NB4 (cell line): Measurements from ENCODE around the gene CAMTA2.
A peak's percentile ranks its signal among the peaks of the same experiment; 100 is the strongest.
"Not testable (repeated sequence)": the region's sequence is repeated elsewhere in the genome, so short reads cannot be mapped to it uniquely, and the experiment has no call there.

Source experiments
- DNase-seq: peaks from one replicate; pipeline ENCODE4 v3.0.0; 2010; ENCODE audit warnings: low read depth
- H3K4me3 ChIP-seq: one replicate; pipeline ENCODE4 v1.5.1; 2011; ENCODE audit warnings: mild to moderate bottlenecking, low read depth, low read length, moderate library complexity
- MYC ChIP-seq: IDR thresholded peaks from 2 replicates; pipeline ENCODE4 v1.6.1; 2011; ENCODE audit warnings: low read depth, low read length
- POLR2A ChIP-seq: IDR thresholded peaks from 2 replicates; pipeline ENCODE4 v1.6.1; 2011; ENCODE audit warnings: mild to moderate bottlenecking; ENCODE audit not compliant: insufficient read length; ENCODE audit errors: extremely low read depth
- TF ChIP-seq, protein P1 (sequence below): IDR thresholded peaks from 2 replicates; pipeline ENCODE4 v1.6.1; 2011; ENCODE audit warnings: low read depth, low read length
- TF ChIP-seq, protein P2 (sequence below): IDR thresholded peaks from one replicate; pipeline ENCODE4 v1.5.1; 2012; ENCODE audit warnings: low read depth, low read length

The CAMTA2 gene

DNA sequence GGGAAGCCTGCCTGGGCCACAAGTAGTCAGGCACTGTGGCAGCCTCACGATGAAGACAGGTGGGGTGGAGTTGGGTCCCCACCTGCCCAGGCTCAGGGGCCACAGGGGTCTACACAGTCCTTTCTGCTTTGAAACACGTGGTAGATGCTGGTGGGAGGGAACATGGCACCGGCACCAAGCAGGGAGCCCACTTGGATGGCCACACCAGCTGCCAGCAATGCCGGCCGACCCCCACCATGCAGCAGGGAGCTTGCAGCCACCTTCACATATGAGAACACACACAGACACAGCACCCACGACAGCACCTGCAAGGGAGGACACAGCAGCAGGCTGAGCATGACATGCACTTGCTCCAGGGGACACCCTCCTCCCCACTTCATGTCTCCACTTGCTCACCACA is 45.4 kb upstream of the CAMTA2 start:
- TF ChIP-seq MYC (no peak), POLR2A (no peak)
- TF ChIP-seq, protein P1, sequence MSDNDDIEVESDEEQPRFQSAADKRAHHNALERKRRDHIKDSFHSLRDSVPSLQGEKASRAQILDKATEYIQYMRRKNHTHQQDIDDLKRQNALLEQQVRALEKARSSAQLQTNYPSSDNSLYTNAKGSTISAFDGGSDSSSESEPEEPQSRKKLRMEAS = no peak
- TF ChIP-seq, protein P2, sequence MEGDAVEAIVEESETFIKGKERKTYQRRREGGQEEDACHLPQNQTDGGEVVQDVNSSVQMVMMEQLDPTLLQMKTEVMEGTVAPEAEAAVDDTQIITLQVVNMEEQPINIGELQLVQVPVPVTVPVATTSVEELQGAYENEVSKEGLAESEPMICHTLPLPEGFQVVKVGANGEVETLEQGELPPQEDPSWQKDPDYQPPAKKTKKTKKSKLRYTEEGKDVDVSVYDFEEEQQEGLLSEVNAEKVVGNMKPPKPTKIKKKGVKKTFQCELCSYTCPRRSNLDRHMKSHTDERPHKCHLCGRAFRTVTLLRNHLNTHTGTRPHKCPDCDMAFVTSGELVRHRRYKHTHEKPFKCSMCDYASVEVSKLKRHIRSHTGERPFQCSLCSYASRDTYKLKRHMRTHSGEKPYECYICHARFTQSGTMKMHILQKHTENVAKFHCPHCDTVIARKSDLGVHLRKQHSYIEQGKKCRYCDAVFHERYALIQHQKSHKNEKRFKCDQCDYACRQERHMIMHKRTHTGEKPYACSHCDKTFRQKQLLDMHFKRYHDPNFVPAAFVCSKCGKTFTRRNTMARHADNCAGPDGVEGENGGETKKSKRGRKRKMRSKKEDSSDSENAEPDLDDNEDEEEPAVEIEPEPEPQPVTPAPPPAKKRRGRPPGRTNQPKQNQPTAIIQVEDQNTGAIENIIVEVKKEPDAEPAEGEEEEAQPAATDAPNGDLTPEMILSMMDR = no peak
- H3K4me3 ChIP-seq = no peak overlapping the region
- no peak for DNase-seq

DNA sequence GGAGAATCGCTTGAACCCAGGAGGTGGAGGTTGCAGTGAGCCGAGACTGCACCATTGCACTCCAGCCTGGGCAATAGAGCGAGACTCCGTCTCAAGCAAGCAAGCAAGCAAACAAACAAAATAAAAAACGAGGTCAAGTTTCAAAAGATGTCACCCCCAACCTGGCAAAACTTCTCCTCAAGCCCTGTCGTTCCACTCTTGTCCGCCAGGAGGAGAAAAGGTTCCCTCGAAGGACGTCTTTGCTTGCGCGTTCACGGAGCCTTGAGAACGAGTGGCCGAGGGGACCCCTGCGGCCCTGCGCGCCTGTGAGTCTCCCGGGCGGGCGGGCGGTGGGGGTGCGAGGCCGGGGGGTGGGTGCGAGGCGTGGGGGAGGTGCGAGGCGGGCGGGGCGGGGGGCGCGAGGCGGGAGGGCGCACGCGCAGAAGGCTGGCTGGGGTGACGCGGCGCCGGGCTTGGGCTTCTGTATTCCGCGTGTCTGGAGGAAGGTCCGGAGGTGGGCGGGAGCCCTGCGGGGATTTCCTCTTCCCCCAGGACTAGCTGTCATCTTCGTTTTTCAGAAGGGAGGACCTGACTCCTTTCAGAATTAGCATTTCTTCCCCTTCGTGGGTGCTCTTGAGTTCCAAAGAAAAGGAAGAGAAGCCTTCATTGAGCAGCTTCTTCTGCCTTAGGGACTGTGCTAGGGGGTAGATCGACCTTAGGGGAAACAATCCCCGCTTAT is 44.0 kb upstream of the CAMTA2 start:
- peak overlapping the region; percentile 35 for H3K4me3 ChIP-seq
- DNase-seq = peak; percentile 84
- no peak for TF ChIP-seq POLR2A
- TF ChIP-seq, protein P1 = peak; percentile 19
- TF ChIP-seq MYC = no peak
- TF ChIP-seq, protein P2 = peak; percentile 48

DNA sequence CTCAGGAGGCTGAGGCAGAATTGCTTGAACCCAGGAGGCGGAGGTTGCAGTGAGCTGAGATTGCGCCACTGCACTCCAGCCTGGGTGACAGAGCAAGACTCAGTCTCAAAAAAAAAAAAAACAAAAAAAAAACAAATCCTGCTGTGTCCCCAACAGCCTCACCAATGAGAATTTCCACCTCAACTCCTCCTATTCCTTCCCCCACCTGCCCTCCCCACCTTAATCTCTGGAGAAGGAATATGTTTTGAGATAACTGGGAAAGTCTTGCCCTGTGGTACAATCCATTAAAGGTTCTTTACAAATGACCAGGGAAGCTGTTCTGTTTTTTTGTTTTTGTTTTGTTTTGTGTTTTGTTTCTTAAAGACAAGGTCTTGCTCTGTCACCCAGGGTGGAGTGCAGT is 42.7 kb upstream of the CAMTA2 start:
- not testable (repeated sequence) for H3K4me3 ChIP-seq, DNase-seq

DNA sequence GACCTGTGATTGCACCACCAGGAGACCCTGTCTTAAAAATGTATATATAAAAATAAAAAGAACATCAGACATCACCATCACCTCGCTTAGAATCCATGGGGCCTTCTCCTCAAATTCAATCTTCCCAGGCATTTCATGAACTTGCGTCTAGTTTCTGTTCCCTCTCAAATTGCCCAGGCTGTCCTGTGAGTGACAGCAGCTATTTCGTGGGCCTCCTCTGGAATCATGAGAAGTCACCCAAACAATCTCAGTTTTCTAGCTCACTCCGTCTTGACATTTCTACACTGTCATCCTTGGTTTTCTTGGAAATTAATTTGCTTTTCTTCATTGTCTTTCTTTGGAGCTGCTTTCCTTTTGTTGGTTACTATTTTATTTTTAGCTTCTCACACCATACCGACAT is 40.4 kb upstream of the CAMTA2 start:
- TF ChIP-seq POLR2A (no peak), MYC (no peak)
- TF ChIP-seq, protein P2 = no peak
- TF ChIP-seq, protein P1 = no peak
- DNase-seq = no peak
- no peak overlapping the region for H3K4me3 ChIP-seq

DNA sequence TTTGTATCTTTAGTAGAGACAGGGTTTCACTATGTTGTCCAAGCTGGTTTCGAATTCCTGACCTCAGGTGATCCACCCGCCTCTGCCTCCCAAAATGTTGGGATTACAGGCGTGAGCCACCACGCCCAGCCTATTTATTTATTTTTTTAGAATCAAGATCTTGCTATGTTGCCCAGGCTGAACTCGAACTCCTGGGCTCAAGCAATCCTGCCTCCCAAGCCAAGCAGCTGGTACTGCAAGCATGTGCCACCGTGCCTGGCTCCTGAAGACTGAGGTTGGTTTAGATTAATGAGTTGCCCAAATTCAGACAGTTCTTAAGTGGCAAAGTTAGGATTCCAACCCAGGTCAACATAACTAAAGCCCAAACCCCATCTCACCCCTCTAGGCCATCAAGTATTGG is 39.8 kb upstream of the CAMTA2 start:
- TF ChIP-seq, protein P1 = no peak
- no peak for TF ChIP-seq MYC
- no peak for TF ChIP-seq POLR2A
- H3K4me3 ChIP-seq = no peak overlapping the region
- DNase-seq = no peak

DNA sequence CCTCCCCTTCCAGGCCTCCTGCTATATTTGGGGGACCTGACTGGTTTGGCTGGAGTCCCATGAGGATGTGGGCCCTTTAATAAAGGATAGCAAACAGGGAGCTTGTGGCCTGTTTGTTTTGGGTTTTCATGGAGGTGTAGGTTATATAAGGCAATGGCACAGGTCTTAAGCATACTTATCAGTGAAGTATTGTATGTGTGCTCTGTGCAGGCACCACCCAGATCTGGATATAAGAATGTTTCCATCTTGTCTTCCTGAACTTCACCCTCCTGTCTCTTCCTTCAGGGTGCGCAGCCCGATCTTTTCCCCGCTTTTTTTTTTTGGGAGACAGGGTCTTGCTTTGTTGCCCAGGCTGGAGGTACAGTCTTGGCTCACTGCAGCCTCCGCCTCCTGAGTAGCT is 37.1 kb upstream of the CAMTA2 start:
- no peak for DNase-seq
- TF ChIP-seq, protein P1 = no peak
- TF ChIP-seq MYC = no peak
- no peak for TF ChIP-seq POLR2A
- TF ChIP-seq, protein P2 = no peak
- no peak overlapping the region for H3K4me3 ChIP-seq

DNA sequence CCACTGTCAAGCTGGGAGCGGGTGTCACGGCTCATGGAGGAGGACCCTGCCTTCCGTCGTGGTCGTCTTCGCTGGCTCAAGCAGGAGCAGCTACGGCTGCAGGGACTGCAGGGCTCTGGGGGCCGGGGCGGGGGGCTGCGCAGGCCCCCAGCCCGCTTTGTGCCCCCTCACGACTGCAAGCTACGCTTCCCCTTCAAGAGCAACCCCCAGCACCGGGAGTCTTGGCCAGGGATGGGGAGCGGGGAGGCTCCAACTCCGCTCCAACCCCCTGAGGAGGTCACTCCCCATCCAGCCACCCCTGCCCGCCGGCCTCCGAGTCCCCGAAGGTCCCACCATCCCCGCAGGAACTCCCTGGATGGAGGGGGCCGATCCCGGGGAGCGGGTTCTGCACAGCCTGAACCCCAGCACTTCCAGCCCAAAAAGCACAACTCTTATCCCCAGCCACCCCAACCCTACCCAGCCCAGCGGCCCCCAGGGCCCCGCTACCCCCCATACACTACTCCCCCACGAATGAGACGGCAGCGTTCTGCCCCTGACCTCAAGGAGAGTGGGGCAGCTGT is 36.2 kb upstream of the CAMTA2 start:
- no peak for TF ChIP-seq POLR2A
- TF ChIP-seq MYC = no peak
- H3K4me3 ChIP-seq = no peak overlapping the region
- DNase-seq = no peak
